ENCODE results near the gene KAT7.

DNA sequence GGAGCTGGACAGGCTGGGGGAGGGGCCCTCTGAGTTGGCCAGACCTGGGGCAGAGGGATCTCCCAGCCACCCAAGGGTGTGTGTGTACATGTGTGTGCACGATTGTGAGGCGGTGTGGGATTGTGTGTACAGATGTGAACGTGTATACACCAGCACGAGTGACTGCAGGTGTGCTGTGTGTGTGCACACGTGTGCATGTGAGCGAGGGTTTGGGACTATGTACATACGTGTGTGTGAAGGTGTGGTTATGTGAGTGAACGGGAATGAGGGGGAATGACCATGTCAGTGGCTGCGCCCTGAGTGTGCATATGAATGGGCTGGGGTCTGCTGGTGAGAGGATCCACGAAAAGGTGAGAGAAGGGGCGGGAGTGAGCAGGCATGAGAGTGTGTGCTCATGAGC is 81.8 kb downstream of the KAT7 start:
- no peak for TF ChIP-seq EZH2 (IDR thresholded peaks at IDR 0.05; ENCODE audit: borderline replicate concordance, low read depth, low read length, severe bottlenecking)
- TF ChIP-seq CTCF (IDR thresholded peaks at IDR 0.05; ENCODE audit: borderline replicate concordance, extremely low read depth, low read length, poor library complexity, severe bottlenecking), result no peak

All from DND-41 (cell line).